ENCODE measurements around the gene SERINC1. TPM values are rescaled to one million over a fixed set of nuclear protein-coding genes. Genes with fewer than 3 reads are reported as not detected.

The SERINC1 gene
- total RNA-seq, 1 donor from 2014 or later, result 246 TPM

DNA sequence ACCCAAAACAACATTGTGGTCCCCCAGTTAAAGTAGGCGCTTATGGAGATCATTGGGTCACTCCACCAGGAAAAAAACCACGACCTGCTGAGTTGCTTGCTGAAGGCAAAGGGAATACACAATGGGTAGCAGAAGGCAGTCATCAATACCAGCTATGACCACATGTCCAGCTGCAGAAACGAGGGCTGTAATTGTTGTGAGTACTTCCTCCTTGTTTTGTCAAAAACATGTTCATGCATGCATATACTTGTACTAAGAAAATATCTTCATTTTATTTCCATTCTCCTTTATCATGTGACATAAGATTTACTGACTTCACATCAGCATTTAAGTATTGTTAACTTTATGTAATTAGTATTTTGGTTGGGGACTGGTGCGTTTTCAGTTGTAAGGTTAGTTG is 16.9 kb downstream of the SERINC1 start:
- intact Hi-C loops (cut with DNase I), result no loop called here
- Histone ChIP-seq H3K27ac (no peak overlapping the region), H3K9me3 (no peaks in the 10 kb centered on the region), H3K4me3 (no peak overlapping the region), H3K27me3 (no peaks in the 10 kb centered on the region), H3K36me3 (peaks cover 84% of the 10 kb centered on the region), H3K4me1 (peaks cover 17% of the 10 kb centered on the region)
- ATAC-seq (no peak), DNase-seq (no peak)
- TF ChIP-seq, protein P1, sequence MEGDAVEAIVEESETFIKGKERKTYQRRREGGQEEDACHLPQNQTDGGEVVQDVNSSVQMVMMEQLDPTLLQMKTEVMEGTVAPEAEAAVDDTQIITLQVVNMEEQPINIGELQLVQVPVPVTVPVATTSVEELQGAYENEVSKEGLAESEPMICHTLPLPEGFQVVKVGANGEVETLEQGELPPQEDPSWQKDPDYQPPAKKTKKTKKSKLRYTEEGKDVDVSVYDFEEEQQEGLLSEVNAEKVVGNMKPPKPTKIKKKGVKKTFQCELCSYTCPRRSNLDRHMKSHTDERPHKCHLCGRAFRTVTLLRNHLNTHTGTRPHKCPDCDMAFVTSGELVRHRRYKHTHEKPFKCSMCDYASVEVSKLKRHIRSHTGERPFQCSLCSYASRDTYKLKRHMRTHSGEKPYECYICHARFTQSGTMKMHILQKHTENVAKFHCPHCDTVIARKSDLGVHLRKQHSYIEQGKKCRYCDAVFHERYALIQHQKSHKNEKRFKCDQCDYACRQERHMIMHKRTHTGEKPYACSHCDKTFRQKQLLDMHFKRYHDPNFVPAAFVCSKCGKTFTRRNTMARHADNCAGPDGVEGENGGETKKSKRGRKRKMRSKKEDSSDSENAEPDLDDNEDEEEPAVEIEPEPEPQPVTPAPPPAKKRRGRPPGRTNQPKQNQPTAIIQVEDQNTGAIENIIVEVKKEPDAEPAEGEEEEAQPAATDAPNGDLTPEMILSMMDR (IDR thresholded peaks at IDR 0.05), result no peak

DNA sequence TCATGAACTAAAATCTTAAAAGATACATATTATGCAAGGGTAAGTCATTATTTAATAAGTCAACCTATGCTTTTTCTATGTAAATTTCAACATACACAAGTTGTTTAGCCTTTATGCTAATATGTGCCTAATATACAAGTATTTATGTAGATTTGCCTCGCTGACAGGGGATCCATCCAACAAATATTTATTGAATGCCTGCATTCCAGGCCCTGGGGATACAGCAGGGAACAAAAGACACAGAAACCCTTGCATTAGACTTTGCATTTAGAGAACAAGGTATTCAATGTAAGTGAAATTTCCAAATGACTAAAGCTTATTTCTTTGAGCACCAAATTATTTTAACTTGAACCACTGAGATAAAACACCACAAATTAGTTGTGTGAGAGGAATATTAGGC is 19.1 kb downstream of the SERINC1 start:
- TF ChIP-seq, protein P1 (IDR thresholded peaks at IDR 0.05), result no peak
- no peak for ATAC-seq
- H3K27ac ChIP-seq, result no peak overlapping the region
- H3K9me3 ChIP-seq, result no peaks in the 10 kb centered on the region
- DNase-seq, result no peak
- H3K36me3 ChIP-seq, result peaks cover 100% of the 10 kb centered on the region
- no peaks in the 10 kb centered on the region for H3K27me3 ChIP-seq
- no peak overlapping the region for H3K4me3 ChIP-seq
- H3K4me1 ChIP-seq, result peaks cover 3% of the 10 kb centered on the region
- intact Hi-C loops (cut with DNase I), result no loop called here

- intact Hi-C loops (cut with DNase I), result no loop called here
- ATAC-seq, result peak; percentile 51
- H3K27ac ChIP-seq, result no peak overlapping the region
Measured at GRCh38 chr6:122449069-122449468, 22.5 kb downstream of the SERINC1 start.

GRCh38 chr6:122445274-122445673 is 26.3 kb downstream of the SERINC1 start:
- no peak for DNase-seq
- Histone ChIP-seq H3K27me3 (no peaks in the 10 kb centered on the region), H3K9me3 (no peaks in the 10 kb centered on the region), H3K4me3 (no peak overlapping the region), H3K4me1 (no peaks in the 10 kb centered on the region), H3K27ac (no peak overlapping the region), H3K36me3 (peaks cover 98% of the 10 kb centered on the region)
- ATAC-seq, result no peak
- TF ChIP-seq, protein P1 (IDR thresholded peaks at IDR 0.05), result no peak
- intact Hi-C loops (cut with DNase I), result no loop called here

More at GRCh38 chr6:122449069-122449468, 22.5 kb downstream of the SERINC1 start:
- Histone ChIP-seq H3K4me3 (no peak overlapping the region), H3K36me3 (peaks cover 99% of the 10 kb centered on the region), H3K4me1 (no peaks in the 10 kb centered on the region), H3K9me3 (no peaks in the 10 kb centered on the region), H3K27me3 (no peaks in the 10 kb centered on the region)
- DNase-seq, result no peak
- TF ChIP-seq, protein P1 (IDR thresholded peaks at IDR 0.05), result no peak

GRCh38 chr6:122438975-122439374 is 32.6 kb downstream of the SERINC1 start:
- peaks cover 82% of the 10 kb centered on the region for H3K36me3 ChIP-seq

More at GRCh38 chr6:122438975-122439374, 32.6 kb downstream of the SERINC1 start:
- TF ChIP-seq, protein P1 (IDR thresholded peaks at IDR 0.05), result no peak
- intact Hi-C loops (cut with DNase I), result no loop called here
- no peak for ATAC-seq
- Histone ChIP-seq H3K27ac (no peak overlapping the region), H3K4me3 (no peak overlapping the region), H3K4me1 (no peaks in the 10 kb centered on the region), H3K9me3 (no peaks in the 10 kb centered on the region), H3K27me3 (no peaks in the 10 kb centered on the region)
- no peak for DNase-seq

Measured in upper lobe of right lung (tissue), 1 donor.